AG09309 (cell line): ENCODE measurements around the gene ZMYND15.

Source experiments
- DNase-seq: peaks from one replicate; pipeline ENCODE4 v3.0.0-alpha.2; 2010; ENCODE audit warnings: low read depth
- H3K4me3 ChIP-seq: 2 replicates; pipeline ENCODE4 v1.5.1; 2011; ENCODE audit warnings: mild to moderate bottlenecking, low read depth, low read length, moderate library complexity; ENCODE audit not compliant: control insufficient read depth
- TF ChIP-seq, protein P1 (sequence below): IDR thresholded peaks from 2 replicates; pipeline ENCODE4 v1.5.1; 2011; ENCODE audit warnings: mild to moderate bottlenecking, low read depth, low read length, inconsistent platforms; ENCODE audit not compliant: insufficient read depth, control insufficient read depth; ENCODE audit errors: missing control alignments

Gene ZMYND15

DNA sequence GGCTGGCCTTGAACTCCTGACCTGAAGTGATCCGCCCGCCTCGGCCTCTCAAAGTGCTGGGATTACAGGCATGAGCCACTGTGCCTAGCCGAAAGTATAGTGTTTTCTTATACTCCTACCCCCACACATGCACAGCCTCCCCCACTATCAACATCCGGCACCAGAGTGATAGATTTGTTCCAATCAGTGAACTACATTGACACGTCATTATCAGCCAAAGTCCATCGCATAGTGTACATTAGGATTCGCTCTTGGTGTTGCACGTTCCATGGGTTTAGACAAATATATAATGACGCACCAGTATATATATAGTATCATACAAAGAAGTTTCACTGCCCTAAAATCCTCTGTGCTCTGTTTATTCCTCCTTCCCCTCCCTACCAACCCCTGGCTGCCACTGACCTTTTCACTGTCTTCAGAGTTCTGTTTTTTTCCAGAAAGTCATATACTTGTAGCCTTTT lies 20.2 kb downstream of the ZMYND15 start:
- no peak overlapping the region for H3K4me3 ChIP-seq
- TF ChIP-seq, protein P1, sequence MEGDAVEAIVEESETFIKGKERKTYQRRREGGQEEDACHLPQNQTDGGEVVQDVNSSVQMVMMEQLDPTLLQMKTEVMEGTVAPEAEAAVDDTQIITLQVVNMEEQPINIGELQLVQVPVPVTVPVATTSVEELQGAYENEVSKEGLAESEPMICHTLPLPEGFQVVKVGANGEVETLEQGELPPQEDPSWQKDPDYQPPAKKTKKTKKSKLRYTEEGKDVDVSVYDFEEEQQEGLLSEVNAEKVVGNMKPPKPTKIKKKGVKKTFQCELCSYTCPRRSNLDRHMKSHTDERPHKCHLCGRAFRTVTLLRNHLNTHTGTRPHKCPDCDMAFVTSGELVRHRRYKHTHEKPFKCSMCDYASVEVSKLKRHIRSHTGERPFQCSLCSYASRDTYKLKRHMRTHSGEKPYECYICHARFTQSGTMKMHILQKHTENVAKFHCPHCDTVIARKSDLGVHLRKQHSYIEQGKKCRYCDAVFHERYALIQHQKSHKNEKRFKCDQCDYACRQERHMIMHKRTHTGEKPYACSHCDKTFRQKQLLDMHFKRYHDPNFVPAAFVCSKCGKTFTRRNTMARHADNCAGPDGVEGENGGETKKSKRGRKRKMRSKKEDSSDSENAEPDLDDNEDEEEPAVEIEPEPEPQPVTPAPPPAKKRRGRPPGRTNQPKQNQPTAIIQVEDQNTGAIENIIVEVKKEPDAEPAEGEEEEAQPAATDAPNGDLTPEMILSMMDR, result no peak
- DNase-seq, result no peak

DNA sequence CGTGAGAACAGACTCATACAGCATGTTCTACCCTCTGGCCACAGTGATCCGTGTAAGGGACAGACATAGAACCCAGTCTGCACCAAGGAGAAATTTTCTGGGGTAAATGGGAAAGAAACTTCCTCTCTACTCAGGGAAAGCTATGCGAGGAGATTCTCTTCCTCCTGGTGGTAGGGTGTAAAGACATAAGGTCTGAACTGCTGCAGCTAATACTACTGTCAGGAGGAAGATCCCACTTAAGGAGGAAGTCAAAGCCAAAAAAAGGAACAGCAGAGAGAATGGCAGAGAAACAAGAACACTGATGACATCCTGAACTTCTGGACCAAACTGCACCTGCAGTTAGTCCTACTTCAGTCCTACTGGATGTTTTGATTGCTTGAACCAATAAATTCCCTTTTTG lies 25.0 kb downstream of the ZMYND15 start:
- TF ChIP-seq, protein P1, result no peak
- no peak overlapping the region for H3K4me3 ChIP-seq
- DNase-seq, result no peak

DNA sequence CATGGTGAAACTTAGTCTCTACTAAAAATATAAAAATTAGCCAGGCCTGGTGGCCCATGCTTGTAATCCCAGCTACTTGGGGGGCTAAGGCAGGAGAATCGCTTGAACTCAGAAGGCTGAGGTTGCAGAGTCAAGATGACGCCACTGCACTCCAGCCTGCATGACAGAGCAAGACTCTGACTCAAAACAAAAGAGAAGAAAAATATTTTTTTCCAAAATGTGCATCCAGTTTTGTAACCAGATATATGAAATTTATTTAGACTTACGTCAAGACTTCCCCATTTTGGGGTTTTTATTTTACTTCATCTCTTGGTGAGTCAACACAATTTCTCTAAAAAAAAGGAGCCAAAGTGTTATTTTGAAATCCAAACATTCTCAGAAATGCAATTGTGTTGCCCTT lies 26.6 kb downstream of the ZMYND15 start:
- TF ChIP-seq, protein P1, result no peak
- H3K4me3 ChIP-seq, result no peak overlapping the region
- no peak for DNase-seq

DNA sequence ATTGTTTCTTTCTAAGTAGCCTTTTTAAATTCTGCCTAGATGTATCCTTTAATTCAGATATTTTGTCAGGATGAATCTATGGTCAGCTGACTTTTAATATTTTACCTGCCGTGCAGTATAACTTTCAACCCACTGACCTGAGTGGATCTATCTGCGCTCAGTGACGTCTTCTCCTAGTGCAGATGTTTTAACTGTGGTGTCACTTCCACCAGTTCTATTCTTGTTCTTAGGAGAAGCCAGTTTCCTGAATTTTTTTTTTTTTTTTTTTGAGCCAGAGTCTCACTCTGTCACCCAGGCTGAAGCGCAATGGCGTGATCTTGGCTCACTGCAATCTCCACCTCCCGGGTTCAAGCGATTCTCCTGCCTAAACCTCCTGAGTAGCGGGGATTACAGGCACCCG lies 27.1 kb downstream of the ZMYND15 start:
- no peak overlapping the region for H3K4me3 ChIP-seq
- no peak for DNase-seq
- TF ChIP-seq, protein P1, result no peak

DNA sequence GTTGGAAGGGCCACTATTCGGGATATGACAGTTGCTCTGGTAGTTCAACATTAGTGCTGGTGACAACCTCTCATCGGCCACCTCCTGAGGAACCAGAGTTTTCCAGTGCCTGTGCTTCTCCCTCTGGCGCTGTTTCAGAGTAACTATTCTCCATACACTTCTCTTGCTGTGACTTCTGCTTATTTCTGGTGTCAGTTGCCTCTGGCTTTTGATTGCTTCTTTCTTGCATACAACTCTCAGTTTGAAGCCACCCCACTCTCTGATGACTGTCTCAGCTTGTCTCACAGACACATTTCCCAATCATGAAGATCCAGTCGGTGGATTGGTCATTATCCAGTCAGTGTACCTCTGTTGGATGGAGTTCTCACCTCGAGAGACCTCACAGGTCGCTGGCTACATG lies 28.7 kb downstream of the ZMYND15 start:
- no peak for DNase-seq
- H3K4me3 ChIP-seq, result no peak overlapping the region
- TF ChIP-seq, protein P1, result no peak

DNA sequence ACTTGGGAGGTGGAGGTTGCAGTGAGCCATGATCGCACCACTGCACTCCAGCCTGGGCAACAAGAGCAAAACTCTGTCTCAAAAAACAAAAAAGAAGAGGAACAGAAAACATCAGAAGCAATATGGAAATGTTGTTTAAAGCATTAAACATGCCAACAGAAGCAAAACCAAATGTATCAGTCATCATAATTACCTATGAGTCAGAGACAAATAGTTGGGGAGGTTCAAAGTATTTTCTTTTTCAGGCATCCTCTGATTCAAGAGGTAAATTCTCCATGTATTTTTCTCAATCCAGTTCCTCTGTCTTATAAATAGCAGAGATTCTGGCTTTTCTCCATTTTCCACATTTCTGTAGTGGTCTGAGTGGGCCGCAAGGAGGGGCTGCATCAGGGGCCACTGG lies 30.0 kb downstream of the ZMYND15 start:
- TF ChIP-seq, protein P1, result no peak
- H3K4me3 ChIP-seq, result no peak overlapping the region
- no peak for DNase-seq
